Muscle layer of duodenum (tissue), 2 donors: ENCODE data around the gene DHX16.
"Not testable (repeated sequence)": the region's sequence is repeated elsewhere in the genome, so short reads cannot be mapped to it uniquely, and the experiment has no call there.

ENCODE experiments used
- H3K27ac ChIP-seq: one replicate; pipeline ENCODE4 v1.7.0; 2013; ENCODE audit warnings: mild to moderate bottlenecking, low read length
- H3K27me3 ChIP-seq: one replicate; pipeline ENCODE4 v1.7.0; 2013; ENCODE audit warnings: low read depth, mild to moderate bottlenecking, control low read depth, low read length
- H3K36me3 ChIP-seq, 2 donors: one replicate each; pipeline ENCODE4 v1.7.0; 2013; ENCODE audit warnings: low read length in 2 of 2, control low read depth in 1 of 2, mild to moderate bottlenecking in 1 of 2; ENCODE audit not compliant: insufficient read depth in 2 of 2, control insufficient read depth in 1 of 2
- H3K4me1 ChIP-seq, 2 donors: one replicate each; pipeline ENCODE4 v1.7.0; 2013; ENCODE audit warnings: low read length in 2 of 2, mild to moderate bottlenecking in 2 of 2, control low read depth in 1 of 2, moderate library complexity in 1 of 2; ENCODE audit not compliant: insufficient read depth in 2 of 2, control insufficient read depth in 1 of 2
- H3K4me3 ChIP-seq, 2 donors: one replicate each; pipeline ENCODE4 v1.7.0; 2013; ENCODE audit warnings: low read length in 2 of 2, low read depth in 1 of 2, mild to moderate bottlenecking in 1 of 2
- H3K9me3 ChIP-seq, 2 donors: one replicate each; pipeline ENCODE4 v1.7.0; 2013; ENCODE audit warnings: low read length in 2 of 2, control low read depth in 1 of 2, mild to moderate bottlenecking in 1 of 2; ENCODE audit not compliant: control insufficient read depth in 1 of 2
- donor health status: healthy.

Gene DHX16

GRCh38 chr6:30666300-30666699 is 6.5 kb downstream of the DHX16 start:
- not testable (repeated sequence) for H3K4me3 ChIP-seq, H3K9me3 ChIP-seq, H3K27me3 ChIP-seq, H3K4me1 ChIP-seq, H3K27ac ChIP-seq
- peaks cover 60 to 74% of the 10 kb centered on the region in 2 donors for H3K36me3 ChIP-seq

- H3K4me3 ChIP-seq = no peak overlapping the region
- no peak overlapping the region for H3K27ac ChIP-seq
- H3K27me3 ChIP-seq = no peaks in the 10 kb centered on the region
- H3K36me3 ChIP-seq = peaks cover 57 to 72% of the 10 kb centered on the region in 2 donors
- H3K4me1 ChIP-seq = no peaks in the 10 kb centered on the region
- no peaks in the 10 kb centered on the region for H3K9me3 ChIP-seq
Measured at GRCh38 chr6:30664994-30665767, 7.6 kb downstream of the DHX16 start.

- not testable (repeated sequence) for H3K4me1 ChIP-seq
- H3K36me3 ChIP-seq = peaks cover 84 to 91% of the 10 kb centered on the region in 2 donors
Measured at GRCh38 chr6:30657922-30658321, 14.9 kb downstream of the DHX16 start.

DNA sequence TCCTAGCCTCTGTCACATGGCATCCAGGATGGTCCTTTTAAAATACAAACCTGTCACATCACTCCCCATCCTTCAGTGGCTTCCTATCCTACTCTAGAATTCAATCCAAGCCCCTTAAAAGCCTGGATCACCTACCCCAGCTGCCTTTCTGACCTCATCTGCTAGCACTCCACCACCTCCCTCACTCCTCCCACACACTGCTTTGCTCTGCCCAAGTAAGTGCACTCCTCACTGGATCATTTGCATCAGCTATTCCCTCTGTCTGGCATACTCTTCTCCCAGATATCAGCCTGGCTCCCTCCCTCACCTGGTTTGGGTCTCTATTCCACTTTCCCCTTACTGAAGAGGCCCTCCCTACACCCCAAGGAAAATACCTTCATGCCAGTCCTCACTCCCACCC is 15.4 kb downstream of the DHX16 start:
- peaks cover 83 to 91% of the 10 kb centered on the region in 2 donors for H3K36me3 ChIP-seq
- no peaks in the 10 kb centered on the region for H3K9me3 ChIP-seq
- H3K4me1 ChIP-seq = no peaks in the 10 kb centered on the region
- H3K27me3 ChIP-seq = no peaks in the 10 kb centered on the region
- no peak overlapping the region for H3K4me3 ChIP-seq
- no peak overlapping the region for H3K27ac ChIP-seq

More at GRCh38 chr6:30657922-30658321, 14.9 kb downstream of the DHX16 start:
- not testable (repeated sequence) for H3K9me3 ChIP-seq, H3K27me3 ChIP-seq, H3K27ac ChIP-seq, H3K4me3 ChIP-seq

- H3K4me3 ChIP-seq = no peak overlapping the region
- H3K36me3 ChIP-seq = peaks cover 77 to 91% of the 10 kb centered on the region in 2 donors
Measured at GRCh38 chr6:30656513-30656912, 16.3 kb downstream of the DHX16 start.

DNA sequence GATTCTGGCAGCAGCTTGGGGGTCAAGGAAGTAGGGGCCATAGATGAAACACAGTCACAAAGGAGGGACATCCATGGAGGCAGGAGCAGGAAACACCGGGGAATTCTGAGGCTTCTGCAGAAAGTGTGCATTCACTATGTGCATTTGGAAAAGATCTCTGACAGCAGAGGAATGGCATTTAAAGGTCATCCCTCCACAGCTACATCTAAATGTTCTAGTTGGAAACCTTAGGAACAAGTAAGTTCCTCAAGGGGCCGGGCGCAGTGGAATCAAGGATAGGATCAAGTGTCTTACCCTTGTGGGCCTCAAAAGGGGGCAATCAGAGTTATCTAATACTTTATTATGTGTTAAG is 17.1 kb downstream of the DHX16 start:
- Histone ChIP-seq H3K36me3 (peaks cover 73 to 93% of the 10 kb centered on the region in 2 donors), H3K4me1 (no peaks in the 10 kb centered on the region), H3K4me3 (no peak overlapping the region), H3K9me3 (no peaks in the 10 kb centered on the region), H3K27me3 (no peaks in the 10 kb centered on the region), H3K27ac (no peak overlapping the region)

More at GRCh38 chr6:30656513-30656912, 16.3 kb downstream of the DHX16 start:
- Histone ChIP-seq H3K27me3 (no peaks in the 10 kb centered on the region), H3K27ac (no peak overlapping the region), H3K4me1 (no peaks in the 10 kb centered on the region), H3K9me3 (no peaks in the 10 kb centered on the region)

DNA sequence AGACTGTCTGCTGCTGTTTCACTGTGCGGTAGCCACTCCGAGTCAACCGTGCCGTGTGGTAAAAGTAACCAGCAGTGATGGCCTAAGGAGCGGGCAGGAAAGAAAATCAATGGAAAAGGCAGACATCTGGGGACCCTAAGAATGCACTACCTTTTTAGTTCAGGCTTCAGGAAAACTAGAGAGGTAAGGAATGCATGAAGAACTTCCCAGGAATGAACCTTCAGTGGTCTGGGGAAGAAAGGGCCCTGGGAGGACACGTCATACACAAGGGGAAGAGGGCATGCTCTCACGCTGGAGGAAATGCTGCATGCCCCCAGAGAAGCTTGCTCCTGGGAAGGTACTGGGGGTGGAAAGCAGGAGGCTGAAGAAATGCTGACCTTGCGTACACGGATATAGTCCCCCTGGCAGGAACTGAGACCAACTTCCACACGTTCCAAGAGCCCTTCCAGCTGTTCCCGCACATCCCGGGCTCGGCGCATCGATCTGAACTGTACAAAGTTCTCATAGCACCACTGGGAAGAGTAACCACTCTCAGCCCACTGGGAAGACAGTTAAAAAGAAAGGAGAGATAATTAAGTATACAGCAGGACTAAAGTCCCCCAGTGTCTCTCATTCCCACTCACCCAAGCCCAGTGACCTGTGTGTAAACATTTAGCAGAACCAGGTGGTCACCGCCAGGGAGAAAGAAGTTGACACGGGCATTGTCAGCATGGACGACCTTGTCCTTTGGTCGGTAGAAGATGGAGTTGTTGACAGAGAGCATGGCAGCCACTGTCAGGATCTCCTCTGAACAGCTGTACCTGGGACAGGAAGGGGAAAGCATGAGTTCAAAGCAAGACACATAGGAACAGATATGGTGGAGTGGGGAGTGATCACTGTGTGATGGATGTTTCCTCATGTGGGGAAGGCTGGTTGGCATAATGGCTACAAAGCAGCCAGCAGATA is 17.7 kb downstream of the DHX16 start:
- Histone ChIP-seq H3K9me3 (no peaks in the 10 kb centered on the region), H3K36me3 (peaks cover 69 to 88% of the 10 kb centered on the region in 2 donors), H3K27me3 (no peaks in the 10 kb centered on the region), H3K4me3 (no peak overlapping the region), H3K4me1 (no peaks in the 10 kb centered on the region), H3K27ac (no peak overlapping the region)

DNA sequence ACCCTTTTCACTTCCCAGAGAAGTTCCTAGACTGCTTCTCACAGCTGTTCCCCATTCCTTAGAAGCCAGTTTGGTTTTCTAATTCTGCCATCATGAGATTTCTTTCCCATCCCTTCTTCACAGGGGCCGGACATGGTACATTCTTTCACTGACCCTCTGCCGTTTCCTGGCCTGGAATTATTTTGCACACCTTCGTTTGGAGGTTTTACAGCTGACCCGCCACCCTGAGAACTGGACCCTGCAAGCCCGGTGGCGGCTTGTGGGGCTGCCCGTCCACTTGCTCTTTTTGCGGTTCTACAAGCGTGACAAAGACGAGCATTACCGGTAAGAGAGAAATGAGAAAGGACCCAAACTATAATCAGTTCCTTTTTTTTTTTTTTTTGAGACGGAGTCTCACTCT is 21.7 kb downstream of the DHX16 start:
- H3K4me1 ChIP-seq = peaks cover 9 to 14% of the 10 kb centered on the region in 2 donors
- H3K27me3 ChIP-seq = no peaks in the 10 kb centered on the region
- no peak overlapping the region for H3K27ac ChIP-seq
- H3K9me3 ChIP-seq = no peaks in the 10 kb centered on the region
- peaks cover 42 to 58% of the 10 kb centered on the region in 2 donors for H3K36me3 ChIP-seq
- no peak overlapping the region for H3K4me3 ChIP-seq

GRCh38 chr6:30647242-30648116 is 25.3 kb downstream of the DHX16 start:
- Histone ChIP-seq H3K4me3 (peak overlapping the region; percentile 75 to 90), H3K27me3 (no peaks in the 10 kb centered on the region), H3K36me3 (peaks cover 18 to 28% of the 10 kb centered on the region in 2 donors), H3K4me1 (peaks cover 11 to 16% of the 10 kb centered on the region in 2 donors), H3K27ac (peak overlapping the region; percentile 86), H3K9me3 (no peaks in the 10 kb centered on the region)

- H3K36me3 ChIP-seq = peaks cover 19% of the 10 kb centered on the region in 2 donors
- no peaks in the 10 kb centered on the region for H3K9me3 ChIP-seq
- no peaks in the 10 kb centered on the region for H3K27me3 ChIP-seq
- H3K4me1 ChIP-seq = peaks cover 11 to 16% of the 10 kb centered on the region in 2 donors
- peak within 1 kb of the TSS; percentile 75 to 90 for H3K4me3 ChIP-seq
- H3K27ac ChIP-seq = peak within 1 kb of the TSS; percentile 86
Measured at GRCh38 chr6:30646450-30647241, 26.2 kb downstream of the DHX16 start, which contains the start of gene C6orf136. C6orf136 (plus strand) TSS chr6:30647133; CDS start chr6:30647232, 99 bp downstream.
